Measurements from ENCODE around the gene PTX4.

Gene PTX4

GRCh38 chr16:1524366-1524765, 35.6 kb upstream of the PTX4 start:
- DNase-seq: no peak

GRCh38 chr16:1523581-1524245, 35.0 kb upstream of the PTX4 start:
- DNase-seq: no peak

GRCh38 chr16:1520461-1520860, 31.7 kb upstream of the PTX4 start:
- DNase-seq: no peak

- DNase-seq: no peak
Observed at GRCh38 chr16:1519831-1520230, 31.1 kb upstream of the PTX4 start.

DNA sequence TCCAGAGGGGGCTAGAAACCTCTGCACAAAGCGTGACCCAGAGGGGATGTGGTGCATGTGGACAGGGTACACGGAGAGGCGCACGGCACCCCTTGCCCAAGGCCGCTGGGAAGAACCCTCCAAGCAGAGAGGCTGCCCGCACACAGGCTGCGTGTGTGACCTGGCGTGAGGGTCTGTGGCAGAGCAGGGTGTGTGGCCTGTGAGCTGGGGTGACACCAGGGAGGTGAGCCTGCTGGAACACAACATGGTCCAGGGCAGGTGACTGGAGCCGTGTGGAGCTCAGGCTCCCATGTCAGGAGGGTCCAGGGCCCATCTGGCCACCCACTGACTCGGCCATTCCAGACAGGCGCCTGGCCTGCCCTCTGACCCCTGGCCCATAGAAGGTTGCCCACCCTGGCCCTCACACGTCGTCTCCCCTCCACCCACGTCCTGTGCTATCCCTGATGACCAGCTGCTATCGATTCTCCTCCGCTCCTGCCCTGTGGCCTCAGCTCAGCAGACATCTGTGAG, 29.9 kb upstream of the PTX4 start:
- DNase-seq: no peak

DNA sequence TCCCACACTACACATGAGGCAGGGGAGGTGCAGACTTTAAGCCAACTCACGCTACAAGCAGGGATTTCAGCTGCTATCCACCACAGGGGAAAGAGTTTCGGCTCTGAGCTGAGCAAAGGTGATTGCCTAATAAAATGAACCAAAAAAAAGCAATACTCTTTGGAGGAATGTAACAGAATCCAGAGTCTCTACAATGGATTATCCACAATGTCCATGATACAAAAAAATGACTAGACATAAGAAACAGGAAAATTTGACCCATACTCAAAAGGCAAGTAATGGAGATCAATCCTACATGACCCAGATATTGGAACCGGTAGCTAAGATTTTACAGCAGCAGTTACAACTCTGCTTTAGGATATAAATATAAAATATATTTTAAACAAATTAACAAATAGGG, 25.8 kb upstream of the PTX4 start:
- DNase-seq: no peak

DNA sequence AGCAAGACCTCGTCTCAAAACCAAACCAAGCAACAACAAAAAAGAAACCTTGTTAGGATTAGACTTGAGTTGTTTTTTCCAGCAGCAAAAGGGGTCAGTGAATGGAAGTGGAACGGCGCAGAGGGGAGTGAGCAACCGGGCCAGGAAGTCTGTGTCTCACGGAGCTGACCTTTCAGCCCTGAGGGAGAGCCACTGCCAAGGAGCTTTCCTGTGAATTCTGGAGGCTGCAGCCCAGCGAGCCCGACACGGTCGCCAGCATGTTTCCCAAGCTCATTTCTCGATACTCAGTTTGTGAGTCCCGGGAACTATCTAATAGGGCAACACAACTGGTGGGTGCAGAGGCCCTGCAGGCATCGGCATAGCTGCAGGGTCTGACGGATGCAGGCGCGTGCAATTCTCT, 24.0 kb upstream of the PTX4 start:
- no peak for DNase-seq

GRCh38 chr16:1511662-1512569, 23.2 kb upstream of the PTX4 start:
- DNase-seq: no peak

DNA sequence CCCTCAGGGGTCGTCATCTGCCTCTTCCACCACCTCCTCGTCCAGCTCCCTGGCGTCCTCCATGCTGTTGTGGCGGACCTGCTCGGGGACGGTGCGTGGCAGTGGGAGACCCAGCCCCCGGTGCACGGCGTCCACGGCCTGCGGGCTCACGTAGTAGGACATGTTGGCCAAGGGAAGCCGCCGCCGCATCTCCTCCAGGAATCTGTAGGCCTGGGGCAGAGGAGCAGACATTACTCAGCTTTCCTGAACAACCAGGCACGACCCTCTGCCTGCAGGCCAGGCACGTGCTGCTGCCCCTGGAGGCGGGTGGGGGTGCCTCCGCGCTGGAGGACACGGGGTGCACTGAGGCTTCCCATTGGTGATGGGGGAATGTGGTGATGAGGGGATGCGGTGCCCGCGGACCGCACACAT, 22.2 kb upstream of the PTX4 start:
- DNase-seq: no peak

- no peak for DNase-seq
Observed at GRCh38 chr16:1510272-1510671, 21.5 kb upstream of the PTX4 start.

DNA sequence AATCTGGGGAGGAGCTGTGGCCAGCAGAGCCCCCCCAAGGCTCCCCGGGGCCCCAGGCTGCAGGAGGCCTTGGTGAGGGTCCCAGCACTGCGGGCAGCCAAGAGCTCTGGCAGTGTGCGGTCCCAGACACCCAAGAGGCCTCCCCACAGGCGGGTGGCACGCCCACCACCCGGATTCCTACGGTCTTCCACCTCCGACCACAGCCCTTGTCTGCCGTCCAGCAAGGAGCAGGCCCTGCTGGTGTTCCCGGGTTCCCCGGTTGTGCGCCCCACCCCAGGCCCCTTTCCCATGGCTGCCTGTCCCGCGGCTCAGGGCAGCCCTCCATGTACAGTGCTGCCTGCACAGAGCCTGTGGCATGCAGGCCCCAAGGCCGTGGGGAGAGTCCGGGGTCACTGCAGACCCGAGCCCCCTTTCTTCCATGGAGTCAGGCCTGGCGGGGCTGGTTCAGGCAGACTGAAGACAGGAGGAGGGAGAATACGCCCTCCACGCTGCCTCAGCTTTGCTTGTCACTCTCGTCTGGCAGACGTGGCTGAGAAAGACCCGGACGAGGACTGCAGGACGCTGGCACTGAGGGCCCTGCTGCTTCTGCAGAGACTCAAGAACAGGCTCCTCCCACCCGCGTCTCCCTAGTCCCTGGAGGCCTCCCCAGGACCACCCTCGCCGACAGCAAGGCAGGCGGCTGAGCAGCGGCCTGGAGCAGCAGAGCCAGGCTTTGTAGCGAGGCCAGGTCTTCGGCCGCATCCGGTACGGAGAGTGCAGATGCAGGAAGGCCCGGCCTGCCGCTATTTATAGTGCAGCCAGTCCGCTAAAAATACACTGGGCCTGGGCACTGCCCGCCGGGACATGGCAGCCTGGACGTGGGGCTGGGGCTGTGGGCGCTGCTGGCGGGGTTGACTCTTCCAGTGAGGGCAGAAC, 20.8 kb upstream of the PTX4 start:
- no peak for DNase-seq

- no peak for DNase-seq
Observed at GRCh38 chr16:1508494-1509187, 19.9 kb upstream of the PTX4 start.

DNA sequence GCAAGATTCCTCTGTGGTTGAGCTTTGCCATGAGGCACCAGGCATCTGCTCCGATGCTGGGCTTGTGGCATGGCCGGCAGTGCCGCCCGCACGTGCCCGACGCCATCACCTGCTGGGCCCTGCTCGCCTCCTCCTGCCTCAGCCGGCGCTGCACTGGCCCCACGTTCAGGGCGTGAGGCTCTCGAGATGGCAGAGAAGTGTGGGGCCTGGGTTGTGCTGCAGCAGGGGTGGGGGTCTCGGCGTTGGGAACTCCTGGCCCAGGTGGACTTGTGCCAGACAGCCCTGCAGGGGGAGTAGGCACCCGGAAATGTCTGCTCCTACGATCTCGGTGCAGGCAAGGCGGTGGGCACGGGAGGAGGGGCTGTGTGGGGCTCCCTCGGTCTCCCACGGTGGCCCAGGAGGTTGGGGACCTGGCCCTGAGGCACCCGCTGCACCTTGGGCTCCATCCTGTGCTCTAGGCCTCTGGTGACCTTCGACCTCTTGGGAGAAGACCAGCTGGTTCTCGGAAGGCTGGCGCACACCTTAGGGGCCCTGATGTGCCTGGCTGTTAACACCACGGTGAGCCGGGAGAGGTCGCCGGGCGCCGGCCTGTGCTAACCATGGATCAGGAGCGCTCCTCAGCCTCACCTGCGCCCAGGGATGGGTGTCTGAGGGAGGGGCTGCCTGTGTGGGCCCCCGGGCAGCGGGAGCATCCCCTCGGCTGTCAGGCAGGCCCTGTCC, 17.9 kb upstream of the PTX4 start:
- no peak for DNase-seq

GRCh38 chr16:1505912-1506311, 17.2 kb upstream of the PTX4 start:
- no peak for DNase-seq

DNA sequence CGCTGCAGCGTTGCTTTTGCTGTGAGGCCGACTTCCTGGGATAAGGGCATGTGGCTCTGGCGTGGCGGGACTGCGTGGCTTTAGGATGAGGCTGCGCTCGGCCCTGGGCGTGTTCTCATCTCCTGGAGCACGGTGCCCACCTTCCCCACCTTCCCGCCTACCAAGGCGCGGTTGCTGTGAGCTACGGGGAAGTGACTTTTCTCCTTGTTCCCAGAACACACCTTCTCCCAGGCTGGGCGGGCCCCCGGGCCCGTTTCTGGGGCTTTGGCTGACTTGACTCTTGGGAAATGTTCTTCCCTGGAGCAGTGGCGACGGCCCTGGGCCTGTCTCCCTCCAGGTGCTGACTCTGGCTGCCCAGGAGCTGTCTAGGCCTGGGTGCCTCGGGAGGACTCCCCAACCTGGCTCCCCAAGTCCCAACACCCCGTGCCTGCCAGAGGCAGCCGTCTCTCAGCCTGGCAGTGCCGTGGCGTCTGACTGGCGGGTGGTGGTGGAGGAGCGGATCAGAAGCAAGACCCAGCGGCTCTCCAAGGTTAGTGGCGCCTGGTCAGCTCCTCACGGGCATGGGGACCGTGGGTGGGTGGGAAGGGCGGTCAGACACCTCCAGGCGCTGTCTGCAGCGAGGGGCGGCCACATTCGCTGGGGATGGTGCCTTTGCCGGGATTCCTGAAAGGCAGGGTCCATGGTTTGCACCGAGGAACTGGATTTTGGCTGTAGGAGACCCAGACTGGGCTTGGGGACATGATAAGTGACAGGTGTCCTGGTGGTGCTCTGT, 16.5 kb upstream of the PTX4 start:
- DNase-seq: no peak

DNA sequence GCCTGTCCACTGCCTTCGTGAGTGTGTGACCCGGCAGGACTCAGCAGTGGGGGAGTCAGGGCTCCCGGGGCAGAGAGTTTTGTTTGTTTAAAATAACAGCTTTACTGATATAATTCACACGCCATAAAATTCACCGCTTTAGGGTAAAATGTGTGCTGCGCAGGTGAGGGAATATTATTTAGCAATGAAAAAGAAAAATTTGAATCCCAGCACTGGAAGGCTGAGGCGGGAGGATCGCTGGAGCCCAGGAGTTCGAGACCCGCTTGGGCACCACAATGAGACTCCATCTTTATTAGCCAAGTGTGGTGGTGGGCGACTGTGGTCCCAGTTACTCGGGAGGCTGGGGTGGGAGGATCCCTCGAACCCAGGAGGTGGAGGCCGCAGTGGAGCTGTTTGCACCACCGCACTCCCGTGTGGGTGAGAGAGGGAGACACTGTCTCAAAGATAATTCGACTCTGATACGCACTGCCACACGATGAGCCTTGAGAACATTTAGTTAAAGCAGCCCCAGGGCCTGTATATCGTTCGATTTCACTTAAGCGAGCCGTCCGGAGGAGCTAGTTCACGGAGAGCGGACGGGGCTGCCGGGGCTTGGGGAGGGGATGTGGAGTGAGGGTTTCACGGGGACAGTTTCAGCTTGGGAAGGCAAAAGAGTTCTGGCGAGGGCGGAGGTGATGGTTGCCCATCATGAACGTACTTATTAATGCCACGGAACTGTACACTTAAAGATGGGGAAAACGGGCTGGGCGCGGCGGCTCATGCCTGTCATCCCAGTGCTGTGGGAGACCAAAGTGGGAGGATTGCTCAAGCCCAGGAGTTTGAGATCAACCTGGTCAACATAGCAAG, 14.6 kb upstream of the PTX4 start:
- no peak for DNase-seq

- DNase-seq: no peak
Observed at GRCh38 chr16:1502092-1503004, 13.6 kb upstream of the PTX4 start.

GRCh38 chr16:1501630-1502029, 12.9 kb upstream of the PTX4 start:
- DNase-seq: no peak

Data from fibroblast of skin of scalp (primary cell).